ENCODE measurements around the gene CLSTN2. TPM values are rescaled to one million over a fixed set of nuclear protein-coding genes. Genes with fewer than 3 reads are reported as not detected.

Gene CLSTN2
- total and polyA plus RNA-seq, 2 of the 8 experiments (the other 6 are each of a cell fraction or from before 2014, with no cell fraction given) = 0.39 to 0.52 TPM

DNA sequence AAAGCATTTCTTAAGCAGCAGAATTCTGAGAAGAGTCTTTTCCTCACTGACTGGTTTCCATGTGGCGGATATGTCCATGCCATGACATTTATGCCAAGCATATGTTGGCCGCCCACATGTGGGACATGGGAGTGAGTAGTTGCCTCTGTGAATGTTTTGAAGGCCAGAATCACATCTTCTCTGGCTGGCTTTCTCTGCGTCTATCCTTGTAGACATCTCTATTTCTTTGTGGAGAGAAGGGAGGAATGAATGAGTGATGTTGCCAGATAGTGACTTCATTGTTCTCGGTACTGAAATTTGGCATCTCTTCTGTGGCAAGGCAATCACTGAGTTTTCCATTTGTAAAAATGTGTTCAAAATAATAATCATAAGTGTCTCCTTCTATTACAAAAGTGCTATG lies 316.0 kb downstream of the CLSTN2 start (continued):
- TF ChIP-seq, protein P1, sequence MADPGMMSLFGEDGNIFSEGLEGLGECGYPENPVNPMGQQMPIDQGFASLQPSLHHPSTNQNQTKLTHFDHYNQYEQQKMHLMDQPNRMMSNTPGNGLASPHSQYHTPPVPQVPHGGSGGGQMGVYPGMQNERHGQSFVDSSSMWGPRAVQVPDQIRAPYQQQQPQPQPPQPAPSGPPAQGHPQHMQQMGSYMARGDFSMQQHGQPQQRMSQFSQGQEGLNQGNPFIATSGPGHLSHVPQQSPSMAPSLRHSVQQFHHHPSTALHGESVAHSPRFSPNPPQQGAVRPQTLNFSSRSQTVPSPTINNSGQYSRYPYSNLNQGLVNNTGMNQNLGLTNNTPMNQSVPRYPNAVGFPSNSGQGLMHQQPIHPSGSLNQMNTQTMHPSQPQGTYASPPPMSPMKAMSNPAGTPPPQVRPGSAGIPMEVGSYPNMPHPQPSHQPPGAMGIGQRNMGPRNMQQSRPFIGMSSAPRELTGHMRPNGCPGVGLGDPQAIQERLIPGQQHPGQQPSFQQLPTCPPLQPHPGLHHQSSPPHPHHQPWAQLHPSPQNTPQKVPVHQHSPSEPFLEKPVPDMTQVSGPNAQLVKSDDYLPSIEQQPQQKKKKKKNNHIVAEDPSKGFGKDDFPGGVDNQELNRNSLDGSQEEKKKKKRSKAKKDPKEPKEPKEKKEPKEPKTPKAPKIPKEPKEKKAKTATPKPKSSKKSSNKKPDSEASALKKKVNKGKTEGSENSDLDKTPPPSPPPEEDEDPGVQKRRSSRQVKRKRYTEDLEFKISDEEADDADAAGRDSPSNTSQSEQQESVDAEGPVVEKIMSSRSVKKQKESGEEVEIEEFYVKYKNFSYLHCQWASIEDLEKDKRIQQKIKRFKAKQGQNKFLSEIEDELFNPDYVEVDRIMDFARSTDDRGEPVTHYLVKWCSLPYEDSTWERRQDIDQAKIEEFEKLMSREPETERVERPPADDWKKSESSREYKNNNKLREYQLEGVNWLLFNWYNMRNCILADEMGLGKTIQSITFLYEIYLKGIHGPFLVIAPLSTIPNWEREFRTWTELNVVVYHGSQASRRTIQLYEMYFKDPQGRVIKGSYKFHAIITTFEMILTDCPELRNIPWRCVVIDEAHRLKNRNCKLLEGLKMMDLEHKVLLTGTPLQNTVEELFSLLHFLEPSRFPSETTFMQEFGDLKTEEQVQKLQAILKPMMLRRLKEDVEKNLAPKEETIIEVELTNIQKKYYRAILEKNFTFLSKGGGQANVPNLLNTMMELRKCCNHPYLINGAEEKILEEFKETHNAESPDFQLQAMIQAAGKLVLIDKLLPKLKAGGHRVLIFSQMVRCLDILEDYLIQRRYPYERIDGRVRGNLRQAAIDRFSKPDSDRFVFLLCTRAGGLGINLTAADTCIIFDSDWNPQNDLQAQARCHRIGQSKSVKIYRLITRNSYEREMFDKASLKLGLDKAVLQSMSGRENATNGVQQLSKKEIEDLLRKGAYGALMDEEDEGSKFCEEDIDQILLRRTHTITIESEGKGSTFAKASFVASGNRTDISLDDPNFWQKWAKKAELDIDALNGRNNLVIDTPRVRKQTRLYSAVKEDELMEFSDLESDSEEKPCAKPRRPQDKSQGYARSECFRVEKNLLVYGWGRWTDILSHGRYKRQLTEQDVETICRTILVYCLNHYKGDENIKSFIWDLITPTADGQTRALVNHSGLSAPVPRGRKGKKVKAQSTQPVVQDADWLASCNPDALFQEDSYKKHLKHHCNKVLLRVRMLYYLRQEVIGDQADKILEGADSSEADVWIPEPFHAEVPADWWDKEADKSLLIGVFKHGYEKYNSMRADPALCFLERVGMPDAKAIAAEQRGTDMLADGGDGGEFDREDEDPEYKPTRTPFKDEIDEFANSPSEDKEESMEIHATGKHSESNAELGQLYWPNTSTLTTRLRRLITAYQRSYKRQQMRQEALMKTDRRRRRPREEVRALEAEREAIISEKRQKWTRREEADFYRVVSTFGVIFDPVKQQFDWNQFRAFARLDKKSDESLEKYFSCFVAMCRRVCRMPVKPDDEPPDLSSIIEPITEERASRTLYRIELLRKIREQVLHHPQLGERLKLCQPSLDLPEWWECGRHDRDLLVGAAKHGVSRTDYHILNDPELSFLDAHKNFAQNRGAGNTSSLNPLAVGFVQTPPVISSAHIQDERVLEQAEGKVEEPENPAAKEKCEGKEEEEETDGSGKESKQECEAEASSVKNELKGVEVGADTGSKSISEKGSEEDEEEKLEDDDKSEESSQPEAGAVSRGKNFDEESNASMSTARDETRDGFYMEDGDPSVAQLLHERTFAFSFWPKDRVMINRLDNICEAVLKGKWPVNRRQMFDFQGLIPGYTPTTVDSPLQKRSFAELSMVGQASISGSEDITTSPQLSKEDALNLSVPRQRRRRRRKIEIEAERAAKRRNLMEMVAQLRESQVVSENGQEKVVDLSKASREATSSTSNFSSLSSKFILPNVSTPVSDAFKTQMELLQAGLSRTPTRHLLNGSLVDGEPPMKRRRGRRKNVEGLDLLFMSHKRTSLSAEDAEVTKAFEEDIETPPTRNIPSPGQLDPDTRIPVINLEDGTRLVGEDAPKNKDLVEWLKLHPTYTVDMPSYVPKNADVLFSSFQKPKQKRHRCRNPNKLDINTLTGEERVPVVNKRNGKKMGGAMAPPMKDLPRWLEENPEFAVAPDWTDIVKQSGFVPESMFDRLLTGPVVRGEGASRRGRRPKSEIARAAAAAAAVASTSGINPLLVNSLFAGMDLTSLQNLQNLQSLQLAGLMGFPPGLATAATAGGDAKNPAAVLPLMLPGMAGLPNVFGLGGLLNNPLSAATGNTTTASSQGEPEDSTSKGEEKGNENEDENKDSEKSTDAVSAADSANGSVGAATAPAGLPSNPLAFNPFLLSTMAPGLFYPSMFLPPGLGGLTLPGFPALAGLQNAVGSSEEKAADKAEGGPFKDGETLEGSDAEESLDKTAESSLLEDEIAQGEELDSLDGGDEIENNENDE (IDR thresholded peaks at IDR 0.05; ENCODE audit: insufficient replicate concordance, low read length) = no peak

Measured in H1 (cell line).